ENCODE data around the gene ABHD11. TPM values are rescaled to one million over a fixed set of nuclear protein-coding genes. Genes with fewer than 3 reads are reported as not detected.

Gene ABHD11
- total RNA-seq, 1 donor from 2014 or later: 18.9 TPM

GRCh38 chr7:73702226-73702625 lies 36.4 kb downstream of the ABHD11 start:
- peaks cover 8% of the 10 kb centered on the region for H3K4me1 Mint-ChIP-seq (ENCODE audit: low read depth)
- no peaks in the 10 kb centered on the region for H3K9me3 Mint-ChIP-seq
- no peak for DNase-seq (ENCODE audit: low spot score)
- intact Hi-C loops (cut with micrococcal nuclease): no loop called here
- H3K27ac Mint-ChIP-seq: no peak overlapping the region
- H3K4me3 Mint-ChIP-seq: peak overlapping the region; percentile 19
- H3K36me3 Mint-ChIP-seq (ENCODE audit: low read depth): peaks cover 25% of the 10 kb centered on the region
- no peaks in the 10 kb centered on the region for H3K27me3 Mint-ChIP-seq (ENCODE audit: insufficient read depth)

- no peak for DNase-seq (ENCODE audit: low spot score)
These were observed 37.1 kb downstream of the ABHD11 start for GRCh38 chr7:73701357-73701995.

GRCh38 chr7:73700581-73701134 lies 37.9 kb downstream of the ABHD11 start:
- H3K27me3 Mint-ChIP-seq (ENCODE audit: insufficient read depth): no peaks in the 10 kb centered on the region
- H3K4me1 Mint-ChIP-seq (ENCODE audit: low read depth): no peaks in the 10 kb centered on the region
- DNase-seq (ENCODE audit: low spot score): no peak
- no peak overlapping the region for H3K4me3 Mint-ChIP-seq
- peaks cover 26% of the 10 kb centered on the region for H3K36me3 Mint-ChIP-seq (ENCODE audit: low read depth)
- intact Hi-C loops (cut with micrococcal nuclease): loop anchor here (1.0 kb wide), 1 partner anchor 17 kb away; no protein-coding TSS in a partner anchor
- no peaks in the 10 kb centered on the region for H3K9me3 Mint-ChIP-seq
- H3K27ac Mint-ChIP-seq: no peak overlapping the region

More at GRCh38 chr7:73701357-73701995, 37.1 kb downstream of the ABHD11 start:
- Mint-ChIP-seq H3K27me3 (ENCODE audit: insufficient read depth) (no peaks in the 10 kb centered on the region), H3K27ac (no peak overlapping the region), H3K4me1 (ENCODE audit: low read depth) (peaks cover 3% of the 10 kb centered on the region), H3K36me3 (ENCODE audit: low read depth) (peaks cover 27% of the 10 kb centered on the region), H3K9me3 (no peaks in the 10 kb centered on the region), H3K4me3 (no peak overlapping the region)
- intact Hi-C loops (cut with micrococcal nuclease): loop anchor here (1.0 kb wide), 1 partner anchor 16 kb away; no protein-coding TSS in a partner anchor

- no peaks in the 10 kb centered on the region for H3K4me1 Mint-ChIP-seq (ENCODE audit: low read depth)
- H3K27me3 Mint-ChIP-seq (ENCODE audit: insufficient read depth): no peaks in the 10 kb centered on the region
- intact Hi-C loops (cut with micrococcal nuclease): no loop called here
- H3K36me3 Mint-ChIP-seq (ENCODE audit: low read depth): peaks cover 29% of the 10 kb centered on the region
- H3K9me3 Mint-ChIP-seq: no peaks in the 10 kb centered on the region
- H3K27ac Mint-ChIP-seq: no peak overlapping the region
- no peak overlapping the region for H3K4me3 Mint-ChIP-seq
- DNase-seq (ENCODE audit: low spot score): no peak
These were observed 38.6 kb downstream of the ABHD11 start for GRCh38 chr7:73700069-73700423.

GRCh38 chr7:73699370-73700068 lies 39.1 kb downstream of the ABHD11 start:
- H3K4me3 Mint-ChIP-seq: no peak overlapping the region
- no peaks in the 10 kb centered on the region for H3K27me3 Mint-ChIP-seq (ENCODE audit: insufficient read depth)
- H3K4me1 Mint-ChIP-seq (ENCODE audit: low read depth): no peaks in the 10 kb centered on the region
- peaks cover 33% of the 10 kb centered on the region for H3K36me3 Mint-ChIP-seq (ENCODE audit: low read depth)
- H3K9me3 Mint-ChIP-seq: no peaks in the 10 kb centered on the region
- intact Hi-C loops (cut with micrococcal nuclease): no loop called here
- DNase-seq (ENCODE audit: low spot score): no peak
- H3K27ac Mint-ChIP-seq: no peak overlapping the region

GRCh38 chr7:73698410-73698809 lies 40.2 kb downstream of the ABHD11 start:
- Mint-ChIP-seq H3K9me3 (no peaks in the 10 kb centered on the region), H3K36me3 (ENCODE audit: low read depth) (peaks cover 37% of the 10 kb centered on the region), H3K27me3 (ENCODE audit: insufficient read depth) (no peaks in the 10 kb centered on the region), H3K27ac (no peak overlapping the region), H3K4me1 (ENCODE audit: low read depth) (no peaks in the 10 kb centered on the region), H3K4me3 (no peak overlapping the region)
- no peak for DNase-seq (ENCODE audit: low spot score)
- intact Hi-C loops (cut with micrococcal nuclease): no loop called here

GRCh38 chr7:73696372-73696771 lies 42.2 kb downstream of the ABHD11 start:
- Mint-ChIP-seq H3K4me1 (ENCODE audit: low read depth) (peaks cover 4% of the 10 kb centered on the region), H3K9me3 (no peaks in the 10 kb centered on the region), H3K27me3 (ENCODE audit: insufficient read depth) (no peaks in the 10 kb centered on the region), H3K4me3 (no peak overlapping the region), H3K36me3 (ENCODE audit: low read depth) (peaks cover 34% of the 10 kb centered on the region), H3K27ac (no peak overlapping the region)
- intact Hi-C loops (cut with micrococcal nuclease): no loop called here
- no peak for DNase-seq (ENCODE audit: low spot score)

- H3K36me3 Mint-ChIP-seq (ENCODE audit: low read depth): peaks cover 56% of the 10 kb centered on the region
- H3K9me3 Mint-ChIP-seq: no peaks in the 10 kb centered on the region
These were observed 48.0 kb downstream of the ABHD11 start for GRCh38 chr7:73690646-73691045.

GRCh38 chr7:73688288-73688687 lies 50.3 kb downstream of the ABHD11 start:
- peaks cover 29% of the 10 kb centered on the region for H3K4me1 Mint-ChIP-seq (ENCODE audit: low read depth)
- H3K9me3 Mint-ChIP-seq: no peaks in the 10 kb centered on the region
- H3K4me3 Mint-ChIP-seq: no peak overlapping the region
- no peak overlapping the region for H3K27ac Mint-ChIP-seq
- H3K27me3 Mint-ChIP-seq (ENCODE audit: insufficient read depth): no peaks in the 10 kb centered on the region
- DNase-seq (ENCODE audit: low spot score): no peak
- intact Hi-C loops (cut with micrococcal nuclease): loop anchor here (10.0 kb wide), 1 partner anchor 487 kb away; the partner anchor contains the start of gene EIF4H
- H3K36me3 Mint-ChIP-seq (ENCODE audit: low read depth): peaks cover 49% of the 10 kb centered on the region

More at GRCh38 chr7:73690646-73691045, 48.0 kb downstream of the ABHD11 start:
- Mint-ChIP-seq H3K27ac (no peak overlapping the region), H3K4me3 (no peak overlapping the region), H3K4me1 (ENCODE audit: low read depth) (peaks cover 29% of the 10 kb centered on the region), H3K27me3 (ENCODE audit: insufficient read depth) (no peaks in the 10 kb centered on the region)
- intact Hi-C loops (cut with micrococcal nuclease): no loop called here
- no peak for DNase-seq (ENCODE audit: low spot score)

Other genes starting within 250 kb of the ABHD11 start
- 110 and 111 TPM in 2 replicates for gene BAZ1B, start 216.5 kb downstream of the ABHD11 start, total RNA-seq
- 80.6 and 86.0 TPM in 2 replicates for gene BCL7B, start 181.1 kb downstream of the ABHD11 start, total RNA-seq
- gene TBL2, start 160.2 kb downstream of the ABHD11 start, total RNA-seq: 46.5 and 48.2 TPM in 2 replicates
- gene MLXIPL, start 114.3 kb downstream of the ABHD11 start, total RNA-seq: not detected in 2 replicates
- gene VPS37D, start 71.0 kb downstream of the ABHD11 start, total RNA-seq: 0.18 and 0.34 TPM in 2 replicates
- gene DNAJC30, start 55.3 kb downstream of the ABHD11 start, total RNA-seq: 11.2 and 11.6 TPM in 2 replicates
- 128 and 138 TPM in 2 replicates for gene BUD23, start 55.2 kb downstream of the ABHD11 start, total RNA-seq
- 24.9 and 26.7 TPM in 2 replicates for gene STX1A, start 19.1 kb downstream of the ABHD11 start, total RNA-seq
- not detected in 2 replicates for gene CLDN3, start 31.5 kb upstream of the ABHD11 start, total RNA-seq
- not detected in 2 replicates for gene CLDN4, start 92.2 kb upstream of the ABHD11 start, total RNA-seq
- gene METTL27, start 103.7 kb upstream of the ABHD11 start, total RNA-seq: 1.2 and 1.8 TPM in 2 replicates
- not detected in 2 replicates for gene TMEM270, start 122.4 kb upstream of the ABHD11 start, total RNA-seq

All from activated T-helper 1 cell treated with anti-CD3 and anti-CD28 coated beads, Interleukin-12 subunit alpha, Interleukin-12 subunit beta, Interleukin-2, Interleukin-4 antibody, amounts not matched to agents 30 ng/mL and 10 ng/mL and 1 ng/mL, durations not matched to agents 14 hours and 24 hours and 36 hours (primary cell).